Keratinocyte (primary cell): ENCODE measurements around the gene FBLN5. TPM values are rescaled to one million over a fixed set of nuclear protein-coding genes. Genes with fewer than 3 reads are reported as not detected.

Source experiments
- DNase-seq: peaks from one replicate; pipeline ENCODE4 v3.0.0-alpha.2; 2011; ENCODE audit warnings: low read depth, missing footprints, low spot score
- FAIRE-seq: peaks from 2 replicates; lab custom pipeline; 2011; peaks lifted over from hg19 to GRCh38; lab: Jason Lieb, UNC
- H2AFZ ChIP-seq: 2 replicates; pipeline ENCODE4 v1.6.0; 2012; ENCODE audit warnings: low read length, control low read depth, inconsistent platforms; ENCODE audit not compliant: control insufficient read depth
- H3K27ac ChIP-seq: 2 replicates; pipeline ENCODE4 v1.5.1; 2011; ENCODE audit warnings: low read length; ENCODE audit not compliant: control insufficient read depth, insufficient read depth
- H3K27me3 ChIP-seq: 3 replicates; pipeline ENCODE4 v1.6.0; 2011; ENCODE audit warnings: low read length; ENCODE audit not compliant: control insufficient read depth, insufficient read depth; ENCODE audit errors: extremely low read depth
- H3K36me3 ChIP-seq, 2 experiments: 2 replicates in 1 of 2; 3 replicates in 1 of 2; pipeline ENCODE4 v1.5.1; 2011; ENCODE audit warnings: low read length in 2 of 2, mild to moderate bottlenecking in 1 of 2; ENCODE audit not compliant: control insufficient read depth in 2 of 2, insufficient read depth in 2 of 2; ENCODE audit errors: extremely low read depth in 1 of 2
- H3K4me1 ChIP-seq: 3 replicates; pipeline ENCODE4 v1.5.1; 2011; ENCODE audit warnings: low read length; ENCODE audit not compliant: control insufficient read depth, insufficient read depth; ENCODE audit errors: extremely low read depth
- H3K4me2 ChIP-seq: 3 replicates; pipeline ENCODE4 v1.6.0; 2011; ENCODE audit warnings: low read depth, low read length; ENCODE audit not compliant: control insufficient read depth, insufficient read depth; ENCODE audit errors: extremely low read depth
- H3K4me3 ChIP-seq, 3 experiments: fragments of 200-600 bp in 1 of 3; sonication (generic) in 1 of 3; 2 replicates in 2 of 3; 3 replicates in 1 of 3; pipeline ENCODE4 v1.5.1; 2011 to 2016; ENCODE audit warnings: low read length in 3 of 3, mild to moderate bottlenecking in 3 of 3, control low read depth in 2 of 3, inconsistent platforms in 1 of 3, low read depth in 1 of 3, mixed read lengths in 1 of 3, mixed run types in 1 of 3, moderate library complexity in 1 of 3; ENCODE audit not compliant: control insufficient read depth in 2 of 3, insufficient read depth in 2 of 3; ENCODE audit errors: extremely low read depth in 1 of 3
- H3K79me2 ChIP-seq: 2 replicates; pipeline ENCODE4 v1.6.0; 2012; ENCODE audit warnings: low read length; ENCODE audit not compliant: control insufficient read depth, insufficient read depth
- H3K9ac ChIP-seq: 3 replicates; pipeline ENCODE4 v1.6.0; 2011; ENCODE audit warnings: low read length; ENCODE audit not compliant: control insufficient read depth, insufficient read depth; ENCODE audit errors: extremely low read depth
- H3K9me1 ChIP-seq: 3 replicates; pipeline ENCODE4 v1.6.0; 2011; ENCODE audit warnings: low read length; ENCODE audit not compliant: control insufficient read depth, insufficient read depth; ENCODE audit errors: extremely low read depth
- H3K9me3 ChIP-seq: 2 replicates; pipeline ENCODE4 v1.5.1; 2012; ENCODE audit warnings: low read depth, low read length; ENCODE audit not compliant: control insufficient read depth
- H4K20me1 ChIP-seq: 3 replicates; pipeline ENCODE4 v1.6.0; 2011; ENCODE audit warnings: low read length; ENCODE audit not compliant: control insufficient read depth, insufficient read depth; ENCODE audit errors: extremely low read depth
- EZH2 ChIP-seq: IDR thresholded peaks from one replicate; pipeline ENCODE4 v1.6.1; 2012; ENCODE audit warnings: inconsistent platforms, mild to moderate bottlenecking, low read length, moderate library complexity
- dilution Hi-C: fragments of 300-500 bp; cut with MboI; formaldehyde crosslinking; loops from one replicate; pipeline ENCODE4 v1.7.0; 2020; ENCODE audit warnings: low sequenced_read_pairs; ENCODE audit not compliant: extremely low pct_ligation_motif_present
- polyA plus RNA-seq, 5 experiments: library from polyadenylated mRNA; depleted of rRNA in 3 of 5; stranded (reverse) in 3 of 5; stranded (forward) in 1 of 5; unstranded in 1 of 5; fragments of >200 nt; gene quantifications; 1 replicate in 1 of 5; 2 replicates in 3 of 5; 3 replicates in 1 of 5; pipeline versions ENCODE4 v1.2.1 to v1.2.3, GENCODE V29; 2011 to 2012; ENCODE audit warnings: missing spikeins in 2 of 5, low read depth in 1 of 5, low replicate concordance in 1 of 5
- TF ChIP-seq, protein P1 (sequence below), 3 experiments: IDR thresholded peaks in 1 of 3; conservative IDR thresholded peaks in 1 of 3; optimal IDR thresholded peaks in 1 of 3; 2 replicates in 2 of 3; 3 replicates in 1 of 3; pipeline versions ENCODE3 to v1.5.1; 2011; ENCODE audit warnings: low read length in 3 of 3, mild to moderate bottlenecking in 3 of 3, moderate library complexity in 2 of 3, control low read depth in 1 of 3, inconsistent platforms in 1 of 3; ENCODE audit not compliant: insufficient read depth in 2 of 3; ENCODE audit errors: extremely low read depth in 1 of 3

The FBLN5 gene
- polyA plus RNA-seq, 1 donor (not counting 4 experiments of a cell fraction or from before 2014, with no cell fraction given): 0.10 TPM

DNA sequence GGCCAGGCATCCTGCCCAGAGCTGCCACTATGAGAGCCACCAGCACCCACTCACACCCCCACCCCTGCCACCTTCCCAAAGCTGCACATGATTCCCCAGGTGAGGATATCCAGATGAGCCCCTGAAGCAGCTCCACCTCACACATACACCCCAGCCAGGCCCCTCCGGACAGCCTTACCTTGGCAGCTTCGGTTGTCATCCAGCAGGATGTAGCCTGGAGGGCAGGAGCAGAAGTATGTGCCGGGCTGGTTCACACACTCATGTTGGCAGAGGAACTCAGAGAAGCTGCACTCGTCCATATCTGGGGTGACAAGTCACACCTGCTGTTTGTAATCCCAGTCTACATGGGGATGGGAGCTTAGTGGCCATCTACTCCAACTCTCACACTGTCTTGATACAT lies 64.7 kb downstream of the FBLN5 start:
- TF ChIP-seq EZH2: no peak
- TF ChIP-seq, protein P1, sequence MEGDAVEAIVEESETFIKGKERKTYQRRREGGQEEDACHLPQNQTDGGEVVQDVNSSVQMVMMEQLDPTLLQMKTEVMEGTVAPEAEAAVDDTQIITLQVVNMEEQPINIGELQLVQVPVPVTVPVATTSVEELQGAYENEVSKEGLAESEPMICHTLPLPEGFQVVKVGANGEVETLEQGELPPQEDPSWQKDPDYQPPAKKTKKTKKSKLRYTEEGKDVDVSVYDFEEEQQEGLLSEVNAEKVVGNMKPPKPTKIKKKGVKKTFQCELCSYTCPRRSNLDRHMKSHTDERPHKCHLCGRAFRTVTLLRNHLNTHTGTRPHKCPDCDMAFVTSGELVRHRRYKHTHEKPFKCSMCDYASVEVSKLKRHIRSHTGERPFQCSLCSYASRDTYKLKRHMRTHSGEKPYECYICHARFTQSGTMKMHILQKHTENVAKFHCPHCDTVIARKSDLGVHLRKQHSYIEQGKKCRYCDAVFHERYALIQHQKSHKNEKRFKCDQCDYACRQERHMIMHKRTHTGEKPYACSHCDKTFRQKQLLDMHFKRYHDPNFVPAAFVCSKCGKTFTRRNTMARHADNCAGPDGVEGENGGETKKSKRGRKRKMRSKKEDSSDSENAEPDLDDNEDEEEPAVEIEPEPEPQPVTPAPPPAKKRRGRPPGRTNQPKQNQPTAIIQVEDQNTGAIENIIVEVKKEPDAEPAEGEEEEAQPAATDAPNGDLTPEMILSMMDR (optimal IDR thresholded peaks at IDR 0.05 in 1 of 3, IDR thresholded peaks at IDR 0.05 in 1 of 3, conservative IDR thresholded peaks at IDR 0.05 in 1 of 3; ENCODE audit: extremely low read depth in 1 of 3, insufficient read depth in 2 of 3, low read length in 3 of 3): no peak
- Histone ChIP-seq H2AFZ (no peak overlapping the region), H3K4me3 (no peak overlapping the region), H3K27me3 (peaks cover 7% of the 10 kb centered on the region), H3K9me1 (no peaks in the 10 kb centered on the region), H3K9me3 (no peaks in the 10 kb centered on the region), H3K4me2 (no peak overlapping the region), H3K4me1 (no peaks in the 10 kb centered on the region), H3K36me3 (no peaks in the 10 kb centered on the region), H3K9ac (no peak overlapping the region), H4K20me1 (no peaks in the 10 kb centered on the region), H3K79me2 (no peaks in the 10 kb centered on the region), H3K27ac (no peak overlapping the region)
- FAIRE-seq (no peak), DNase-seq (no peak)
- dilution Hi-C loops: no loop called here

DNA sequence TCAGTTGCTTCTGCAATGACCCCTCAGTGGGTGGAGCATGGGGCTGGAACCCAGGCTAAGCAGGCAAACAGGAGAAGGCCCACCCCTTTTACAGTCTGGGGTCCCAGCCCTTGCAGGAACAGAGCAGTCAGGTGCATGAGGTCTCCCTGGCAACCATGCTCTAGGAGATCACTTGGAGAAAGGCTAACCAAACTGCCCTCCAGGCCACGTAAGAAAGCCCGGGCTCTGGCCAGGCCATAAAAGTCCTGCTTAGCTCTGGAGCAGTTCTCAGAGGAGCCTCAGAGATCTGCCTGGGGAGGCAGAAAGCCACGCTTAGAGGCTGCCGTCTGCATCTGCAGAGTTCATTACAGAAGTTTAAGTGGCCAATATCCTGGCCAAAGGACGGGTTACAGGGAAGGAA lies 65.1 kb downstream of the FBLN5 start:
- Histone ChIP-seq H3K79me2 (no peaks in the 10 kb centered on the region), H2AFZ (no peak overlapping the region), H3K27me3 (peaks cover 7% of the 10 kb centered on the region), H4K20me1 (no peaks in the 10 kb centered on the region), H3K4me1 (no peaks in the 10 kb centered on the region), H3K4me3 (no peak overlapping the region), H3K36me3 (no peaks in the 10 kb centered on the region), H3K9ac (no peak overlapping the region), H3K9me3 (no peaks in the 10 kb centered on the region), H3K4me2 (no peak overlapping the region), H3K27ac (no peak overlapping the region), H3K9me1 (no peaks in the 10 kb centered on the region)
- dilution Hi-C loops: no loop called here
- no peak for FAIRE-seq
- no peak for DNase-seq
- TF ChIP-seq EZH2: no peak
- TF ChIP-seq, protein P1 (optimal IDR thresholded peaks at IDR 0.05 in 1 of 3, IDR thresholded peaks at IDR 0.05 in 1 of 3, conservative IDR thresholded peaks at IDR 0.05 in 1 of 3; ENCODE audit: extremely low read depth in 1 of 3, insufficient read depth in 2 of 3, low read length in 3 of 3): no peak
